ENCODE results near the gene STC2.

Gene STC2

GRCh38 chr5:173314166-173314952 is 13.9 kb downstream of the STC2 start:
- no peak for DNase-seq (ENCODE audit: low read depth in 2 of 2)

- no peak for DNase-seq (ENCODE audit: low read depth in 2 of 2)
These were observed 14.8 kb downstream of the STC2 start for GRCh38 chr5:173313351-173313801.

- no peak for DNase-seq (ENCODE audit: low read depth in 2 of 2)
These were observed 15.4 kb downstream of the STC2 start for GRCh38 chr5:173312821-173313220.

DNA sequence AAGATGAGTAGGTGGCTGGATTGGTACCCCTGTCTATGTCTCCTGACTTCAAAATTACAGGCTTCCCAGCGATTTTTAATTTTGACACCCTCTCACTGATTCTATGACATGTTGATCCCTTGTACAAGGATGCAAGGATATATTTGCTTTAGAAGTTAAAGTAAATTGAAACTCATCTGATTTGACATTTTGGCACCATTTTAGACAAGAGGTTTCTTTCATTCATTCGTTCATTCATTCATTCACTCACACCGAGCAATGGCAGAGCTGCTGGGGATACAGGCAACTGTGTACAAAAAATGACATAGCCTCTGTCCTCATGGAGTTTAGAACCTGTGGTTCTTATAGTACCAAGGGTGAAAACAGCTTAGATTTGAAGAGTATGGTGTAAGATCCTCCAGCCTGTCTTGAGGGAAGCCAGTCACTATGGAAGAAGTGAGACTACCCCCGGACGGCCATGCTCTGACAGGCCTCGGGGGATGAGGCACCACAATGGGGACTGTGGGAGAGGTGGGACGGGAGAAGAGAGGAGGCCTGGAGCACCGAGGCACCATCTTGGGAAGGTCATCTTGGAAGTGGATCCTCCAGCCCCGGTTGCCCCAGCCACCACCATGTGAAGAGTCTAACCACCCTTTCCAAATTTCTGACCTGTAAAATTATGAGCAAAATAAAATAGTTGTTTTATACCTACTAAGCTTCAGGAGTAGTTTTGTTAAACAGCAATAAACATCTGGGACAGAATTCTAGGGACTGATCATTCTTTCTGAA is 16.2 kb downstream of the STC2 start:
- DNase-seq (ENCODE audit: low read depth in 2 of 2) = no peak

- no peak for DNase-seq (ENCODE audit: low read depth in 2 of 2)
These were observed 17.1 kb downstream of the STC2 start for GRCh38 chr5:173310861-173311785.

DNA sequence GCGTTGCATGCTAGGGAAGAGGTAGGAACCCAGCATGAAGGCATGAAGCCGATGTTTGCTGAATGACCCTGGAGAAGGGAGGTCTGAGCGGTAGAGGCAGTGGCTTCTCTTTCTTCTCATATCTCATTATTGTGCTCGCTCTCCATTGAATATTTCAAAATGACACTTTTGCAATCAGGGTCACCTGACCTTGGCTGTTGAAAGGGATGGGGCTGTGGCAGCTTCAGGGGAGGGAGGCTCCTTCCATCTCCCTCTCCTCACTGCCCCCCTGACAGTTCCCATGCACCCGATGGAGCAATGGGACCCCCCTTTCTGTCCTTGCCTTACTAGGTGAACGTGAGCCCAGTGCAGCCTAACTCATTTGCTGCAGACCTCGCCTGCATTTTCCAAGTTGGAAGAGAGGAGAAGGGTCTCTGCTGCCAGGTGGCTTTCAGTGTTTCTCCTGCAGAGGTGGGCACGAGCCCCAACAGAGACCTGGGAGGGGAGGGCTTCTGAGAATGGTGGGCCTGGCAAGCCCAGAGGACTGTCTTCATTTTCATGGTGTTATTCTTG is 17.9 kb downstream of the STC2 start:
- no peak for DNase-seq (ENCODE audit: low read depth in 2 of 2)

DNA sequence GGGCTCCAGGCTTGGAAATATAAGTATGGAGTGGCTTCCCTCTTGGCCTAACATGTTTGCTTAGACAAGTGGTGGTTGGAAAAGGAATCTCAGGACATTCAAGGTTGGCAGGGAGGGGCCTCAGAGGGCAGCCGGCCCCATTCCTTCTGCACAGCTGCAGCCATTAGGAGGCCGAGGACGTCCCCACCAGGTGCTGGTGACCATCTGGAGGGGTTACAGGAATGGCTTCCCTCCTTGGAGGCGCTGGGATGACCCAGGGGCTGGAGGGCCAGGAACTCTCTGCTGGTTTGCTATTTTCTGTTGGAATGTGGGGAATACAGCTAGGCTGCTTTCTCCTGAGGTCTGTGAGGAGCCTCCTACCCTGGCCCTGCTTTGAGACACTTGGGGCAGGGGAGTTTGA is 18.5 kb downstream of the STC2 start:
- no peak for DNase-seq (ENCODE audit: low read depth in 2 of 2)

GRCh38 chr5:173308226-173308625 is 20.0 kb downstream of the STC2 start:
- DNase-seq (ENCODE audit: low read depth in 2 of 2) = no peak

GRCh38 chr5:173307695-173308094 is 20.5 kb downstream of the STC2 start:
- DNase-seq (ENCODE audit: low read depth in 2 of 2) = no peak

DNA sequence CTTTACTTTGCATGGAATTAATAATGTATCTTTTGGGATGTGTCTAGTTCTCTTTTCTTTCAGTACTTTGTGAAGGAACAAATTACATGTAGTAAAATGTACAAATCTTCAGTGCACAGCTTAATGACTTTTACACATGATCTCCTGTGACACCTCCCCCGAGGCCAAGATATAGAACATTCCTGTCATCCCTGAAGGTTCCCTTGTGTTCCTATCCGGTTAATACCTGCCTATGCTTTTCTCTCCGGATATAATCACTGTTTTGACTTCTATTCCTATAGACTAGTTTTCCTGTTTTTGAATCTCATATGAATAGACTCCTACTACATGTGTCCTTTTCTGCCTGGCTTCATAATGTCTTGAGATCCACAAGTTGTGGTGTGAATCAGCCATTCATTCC is 21.5 kb downstream of the STC2 start:
- no peak for DNase-seq (ENCODE audit: low read depth in 2 of 2)

DNA sequence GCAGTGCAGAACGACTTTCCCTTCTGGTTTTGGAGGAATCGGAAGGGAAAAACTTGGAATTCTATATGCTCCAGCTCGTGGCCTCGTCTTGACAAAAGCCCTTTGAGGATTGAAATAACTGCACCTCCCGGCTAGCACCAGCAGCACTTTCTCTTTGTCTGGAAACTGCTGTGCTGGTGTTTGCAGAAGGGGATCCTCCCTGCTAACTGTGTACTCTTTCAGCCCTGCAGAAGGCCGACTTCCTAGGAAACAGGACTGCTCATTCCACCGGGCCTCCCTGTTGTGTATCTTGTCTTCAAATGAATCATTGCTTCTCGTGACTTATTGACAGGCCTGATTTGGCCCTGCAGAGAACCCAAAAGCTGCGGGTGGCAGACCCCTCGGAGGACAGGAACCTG is 23.6 kb downstream of the STC2 start:
- no peak for DNase-seq (ENCODE audit: low read depth in 2 of 2)

DNA sequence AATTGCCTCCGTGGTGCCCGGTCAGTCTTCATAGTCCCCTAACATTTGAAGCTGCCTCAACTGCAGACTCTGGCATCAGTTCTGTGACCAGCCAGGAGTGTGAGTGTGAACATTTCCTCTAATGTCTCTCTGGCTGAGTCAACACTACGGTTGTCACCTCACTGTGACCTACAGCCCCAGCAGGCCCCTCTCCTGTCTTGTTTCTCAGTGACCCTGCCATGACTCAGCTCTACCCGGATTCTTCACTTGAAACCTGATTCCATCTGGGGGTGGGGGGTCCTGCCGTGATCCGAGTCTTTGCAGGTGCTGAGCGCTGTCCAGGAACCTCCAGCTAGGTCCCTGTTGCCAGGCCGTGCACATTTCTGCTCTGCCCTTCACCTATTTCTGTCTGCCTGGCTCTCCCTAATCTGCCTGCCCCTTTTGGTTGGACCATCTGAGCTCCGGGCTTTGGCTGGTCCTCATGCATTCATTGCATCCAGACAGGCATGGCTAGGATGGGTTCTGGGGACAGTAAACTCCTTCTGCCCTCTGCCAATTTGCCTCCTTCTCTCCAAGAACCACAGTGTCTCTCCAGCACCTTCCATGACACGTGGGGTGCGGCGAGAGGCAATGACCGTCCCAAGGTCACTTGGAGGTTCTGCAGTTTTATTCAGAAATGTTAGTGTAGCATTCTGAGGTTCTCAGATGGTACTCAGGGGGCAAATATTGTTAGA is 24.2 kb downstream of the STC2 start:
- DNase-seq (ENCODE audit: low read depth in 2 of 2) = no peak

- no peak for DNase-seq (ENCODE audit: low read depth in 2 of 2)
These were observed 25.6 kb downstream of the STC2 start for GRCh38 chr5:173302546-173303155.

GRCh38 chr5:173301695-173302545 is 26.3 kb downstream of the STC2 start:
- no peak for DNase-seq (ENCODE audit: low read depth in 2 of 2)

GRCh38 chr5:173300389-173301047 is 27.7 kb downstream of the STC2 start:
- DNase-seq (ENCODE audit: low read depth in 2 of 2) = no peak

- no peak for DNase-seq (ENCODE audit: low read depth in 2 of 2)
These were observed 28.4 kb downstream of the STC2 start for GRCh38 chr5:173299820-173300219.

DNA sequence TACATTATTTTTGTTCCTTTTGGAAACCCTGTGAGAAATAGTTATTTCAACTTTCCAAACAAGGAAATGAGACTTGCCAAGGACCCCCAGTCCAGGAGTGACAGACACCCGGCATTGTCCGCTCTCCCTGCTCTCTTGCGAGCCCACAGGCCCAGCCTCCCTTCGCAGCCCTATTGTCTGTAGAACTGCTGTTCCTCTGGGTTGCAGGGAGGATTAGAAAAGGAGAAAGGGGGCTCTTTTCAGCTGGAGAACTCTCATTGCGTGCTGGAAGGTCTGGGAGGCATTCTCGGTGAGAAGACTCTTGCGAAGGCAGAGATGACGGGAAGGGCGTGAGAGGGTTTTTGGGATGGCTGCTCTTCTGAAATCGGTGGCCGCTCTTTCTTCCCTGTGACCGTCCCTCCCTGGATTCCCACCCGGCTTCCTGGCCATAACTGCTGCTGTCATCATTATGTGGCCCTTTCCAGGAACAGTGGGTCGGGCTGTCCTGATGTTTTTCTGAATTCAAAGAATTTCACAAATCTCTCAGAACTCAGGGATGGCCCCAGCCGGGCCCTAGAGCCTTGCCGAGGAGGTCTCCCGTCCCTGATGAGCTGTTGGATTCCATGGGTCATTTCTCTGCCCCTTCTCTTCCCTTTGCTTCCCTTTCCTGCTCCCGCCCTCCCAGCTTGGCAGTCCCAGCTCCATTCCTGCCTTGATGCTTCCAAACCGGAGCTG is 29.8 kb downstream of the STC2 start:
- no peak for DNase-seq (ENCODE audit: low read depth in 2 of 2)

DNA sequence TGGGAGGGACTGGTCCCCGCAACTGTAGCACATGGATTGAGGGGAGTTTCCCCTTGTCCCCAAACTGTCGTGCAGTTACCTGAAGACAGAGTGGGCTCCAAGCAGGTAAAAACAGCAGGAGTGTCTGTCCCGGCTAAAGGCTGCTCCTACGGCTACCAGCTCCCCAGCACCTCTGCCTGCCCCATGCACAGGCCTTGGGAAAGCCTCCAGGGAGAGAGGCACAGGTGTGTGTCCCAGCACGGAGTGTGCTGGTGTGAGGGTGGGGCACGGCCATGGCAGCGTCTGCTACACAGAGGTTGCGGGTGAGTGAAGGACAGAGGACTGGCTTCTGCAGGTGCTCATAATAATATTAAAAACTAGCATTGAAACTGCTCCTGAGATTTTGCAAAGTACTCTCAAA is 30.4 kb downstream of the STC2 start:
- no peak for DNase-seq (ENCODE audit: low read depth in 2 of 2)
